ENCODE results near the gene KLHL26.

- TF ChIP-seq, protein P1, sequence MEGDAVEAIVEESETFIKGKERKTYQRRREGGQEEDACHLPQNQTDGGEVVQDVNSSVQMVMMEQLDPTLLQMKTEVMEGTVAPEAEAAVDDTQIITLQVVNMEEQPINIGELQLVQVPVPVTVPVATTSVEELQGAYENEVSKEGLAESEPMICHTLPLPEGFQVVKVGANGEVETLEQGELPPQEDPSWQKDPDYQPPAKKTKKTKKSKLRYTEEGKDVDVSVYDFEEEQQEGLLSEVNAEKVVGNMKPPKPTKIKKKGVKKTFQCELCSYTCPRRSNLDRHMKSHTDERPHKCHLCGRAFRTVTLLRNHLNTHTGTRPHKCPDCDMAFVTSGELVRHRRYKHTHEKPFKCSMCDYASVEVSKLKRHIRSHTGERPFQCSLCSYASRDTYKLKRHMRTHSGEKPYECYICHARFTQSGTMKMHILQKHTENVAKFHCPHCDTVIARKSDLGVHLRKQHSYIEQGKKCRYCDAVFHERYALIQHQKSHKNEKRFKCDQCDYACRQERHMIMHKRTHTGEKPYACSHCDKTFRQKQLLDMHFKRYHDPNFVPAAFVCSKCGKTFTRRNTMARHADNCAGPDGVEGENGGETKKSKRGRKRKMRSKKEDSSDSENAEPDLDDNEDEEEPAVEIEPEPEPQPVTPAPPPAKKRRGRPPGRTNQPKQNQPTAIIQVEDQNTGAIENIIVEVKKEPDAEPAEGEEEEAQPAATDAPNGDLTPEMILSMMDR (IDR thresholded peaks at IDR 0.05), result no peak
- no peak for TF ChIP-seq POLR2A (IDR thresholded peaks at IDR 0.05)
Measured at GRCh38 chr19:18674616-18675015, 37.8 kb downstream of the KLHL26 start.
